GM12874 (cell line): Measurements from ENCODE around the gene HLA-B.

Experiments
- CTCF ChIP-seq: IDR thresholded peaks from 2 replicates; pipeline ENCODE4 v1.5.1; 2011; ENCODE audit warnings: low read depth, mild to moderate bottlenecking, control low read depth, low read length, moderate library complexity; ENCODE audit not compliant: insufficient read depth

Gene HLA-B

GRCh38 chr6:31349301-31349700 is 7.7 kb downstream of the HLA-B start:
- no peak for TF ChIP-seq CTCF

- no peak for TF ChIP-seq CTCF
These were observed 11.8 kb downstream of the HLA-B start for GRCh38 chr6:31345026-31345730.

GRCh38 chr6:31340228-31340627 is 16.8 kb downstream of the HLA-B start:
- no peak for TF ChIP-seq CTCF

- no peak for TF ChIP-seq CTCF
These were observed 17.8 kb downstream of the HLA-B start for GRCh38 chr6:31339210-31339609.

GRCh38 chr6:31336896-31337496 is 20.0 kb downstream of the HLA-B start:
- no peak for TF ChIP-seq CTCF

- no peak for TF ChIP-seq CTCF
These were observed 24.1 kb downstream of the HLA-B start for GRCh38 chr6:31332637-31333602.

- no peak for TF ChIP-seq CTCF
These were observed 28.5 kb downstream of the HLA-B start for GRCh38 chr6:31328355-31328960.
